ENCODE results near the gene ROBO2.

The ROBO2 gene

GRCh38 chr3:77506384-77506783 lies 466.5 kb downstream of the ROBO2 start:
- no peaks in the 10 kb centered on the region for H3K36me3 ChIP-seq (ENCODE audit: control insufficient read depth in 2 of 2, insufficient read depth in 1 of 2, low read length in 2 of 2)
- H3K4me1 ChIP-seq (ENCODE audit: control insufficient read depth, insufficient read depth, low read length), result no peaks in the 10 kb centered on the region
- POLR2A ChIA-PET, result no interaction called here
- CTCF ChIA-PET, result no interaction called here
- no peaks in the 10 kb centered on the region for H3K9me3 ChIP-seq (ENCODE audit: control insufficient read depth, insufficient read depth, low read depth, low read length)
- no peak overlapping the region for H3K4me3 ChIP-seq (ENCODE audit: low read depth, low read length)
- TF ChIP-seq ZNF175 (tag by site-specific recombination; IDR thresholded peaks at IDR 0.05) (no peak), ZNF266 (tag by site-specific recombination; IDR thresholded peaks at IDR 0.05; ENCODE audit: low read depth) (no peak), WT1 (tag by site-specific recombination; IDR thresholded peaks at IDR 0.05) (no peak), ZNF24 (tag by site-specific recombination; IDR thresholded peaks at IDR 0.05) (no peak), ZNF350 (tag by site-specific recombination; IDR thresholded peaks at IDR 0.05) (no peak), ZNF366 (tag by site-specific recombination; conservative IDR thresholded peaks at IDR 0.05) (no peak), ZNF138 (tag by site-specific recombination; IDR thresholded peaks at IDR 0.05; ENCODE audit: borderline replicate concordance) (no peak), ZNF10 (tag by site-specific recombination; IDR thresholded peaks at IDR 0.05) (no peak), ZNF391 (tag by site-specific recombination; IDR thresholded peaks at IDR 0.05; ENCODE audit: borderline replicate concordance, low read depth) (no peak), ZNF248 (tag by site-specific recombination; IDR thresholded peaks at IDR 0.05) (no peak), ZNF48 (tag by site-specific recombination; IDR thresholded peaks at IDR 0.05) (no peak), YY2 (tag by site-specific recombination; IDR thresholded peaks at IDR 0.05) (no peak), ZNF121 (tag by site-specific recombination; IDR thresholded peaks at IDR 0.05) (no peak), ZNF18 (tag by site-specific recombination; IDR thresholded peaks at IDR 0.05) (no peak)
- no peak overlapping the region for H3K27ac ChIP-seq (ENCODE audit: extremely low read depth, low read depth, low read length)

GRCh38 chr3:77513542-77513941 lies 473.6 kb downstream of the ROBO2 start:
- CTCF ChIA-PET, result no interaction called here
- no peaks in the 10 kb centered on the region for H3K36me3 ChIP-seq (ENCODE audit: control insufficient read depth in 2 of 2, insufficient read depth in 1 of 2, low read length in 2 of 2)
- H3K9me3 ChIP-seq (ENCODE audit: control insufficient read depth, insufficient read depth, low read depth, low read length), result no peaks in the 10 kb centered on the region
- no peak overlapping the region for H3K27ac ChIP-seq (ENCODE audit: extremely low read depth, low read depth, low read length)
- no peak overlapping the region for H3K4me3 ChIP-seq (ENCODE audit: low read depth, low read length)
- TF ChIP-seq SALL2 (tag by site-specific recombination; IDR thresholded peaks at IDR 0.05; ENCODE audit: borderline replicate concordance), result no peak
- TF ChIP-seq ZBTB20 (tag by site-specific recombination; IDR thresholded peaks at IDR 0.05), result no peak
- TF ChIP-seq ZNF112 (tag by site-specific recombination; IDR thresholded peaks at IDR 0.05), result no peak
- TF ChIP-seq ZNF792 (tag by site-specific recombination; IDR thresholded peaks at IDR 0.05), result no peak
- TF ChIP-seq PRDM6 (tag by site-specific recombination; IDR thresholded peaks at IDR 0.05), result 0 out of 2 replicates have a peak, but pooled peaks have one; percentile 23
- no peak for TF ChIP-seq ZNF561 (tag by site-specific recombination; IDR thresholded peaks at IDR 0.05; ENCODE audit: borderline replicate concordance)
- no peak for TF ChIP-seq ZNF704 (tag by site-specific recombination; IDR thresholded peaks at IDR 0.05)
- no peak for TF ChIP-seq ZSCAN30 (tag by site-specific recombination; IDR thresholded peaks at IDR 0.05)
- no peak for TF ChIP-seq ZBTB17 (tag by site-specific recombination; IDR thresholded peaks at IDR 0.05)
- POLR2A ChIA-PET, result no interaction called here
- no peaks in the 10 kb centered on the region for H3K4me1 ChIP-seq (ENCODE audit: control insufficient read depth, insufficient read depth, low read length)

All from HEK293 (cell line).